Urothelium cell line (cell line): Measurements from ENCODE around the gene ARHGAP9.
"Not testable (repeated sequence)": the region's sequence is repeated elsewhere in the genome, so short reads cannot be mapped to it uniquely, and the experiment has no call there.

ENCODE experiments used
- DNase-seq: peaks from one replicate; pipeline ENCODE4 v3.0.0; 2011; ENCODE audit warnings: low spot score, mixed read lengths
- FAIRE-seq: peaks from 2 replicates; lab custom pipeline; 2011; peaks lifted over from hg19 to GRCh38; lab: Jason Lieb, UNC

The ARHGAP9 gene

DNA sequence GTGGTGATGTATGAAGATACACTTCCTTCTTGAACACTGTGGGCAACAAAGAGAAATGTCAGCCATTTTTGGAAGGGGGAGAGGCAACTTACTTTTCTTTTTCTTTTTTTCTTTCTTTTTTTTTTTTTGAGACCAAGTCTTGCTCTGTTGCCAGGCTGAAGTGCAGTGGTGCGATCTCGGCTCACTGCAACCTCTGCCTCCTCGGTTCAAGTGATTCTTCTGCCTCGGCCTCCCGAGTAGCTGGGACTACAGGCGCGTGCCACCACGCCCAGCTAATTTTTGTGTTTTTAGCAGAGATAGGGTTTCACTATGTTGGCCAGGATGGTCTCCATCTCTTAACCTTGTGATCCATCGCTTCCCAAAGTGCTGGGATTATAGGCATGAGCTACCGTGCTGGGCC lies 38.1 kb upstream of the ARHGAP9 start:
- DNase-seq, FAIRE-seq: not testable (repeated sequence)

DNA sequence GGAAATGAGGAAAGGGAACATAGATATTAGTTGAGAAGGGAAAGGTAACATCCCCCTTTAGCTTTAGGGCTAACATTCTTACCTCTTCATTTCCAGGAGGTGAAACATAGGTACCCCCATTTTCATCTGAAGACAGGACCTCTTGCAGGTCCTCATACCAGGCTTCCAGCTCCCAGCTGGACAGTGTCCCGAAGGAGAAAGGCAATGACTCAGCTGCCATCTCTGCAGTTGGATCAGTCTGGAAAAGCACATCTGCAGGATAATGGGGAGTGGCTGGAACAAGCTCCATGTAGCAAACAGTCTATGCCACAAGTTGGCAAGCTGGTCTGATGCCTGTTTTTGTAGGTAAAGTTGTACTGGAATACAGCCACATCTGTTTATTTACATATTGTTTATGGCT lies 37.5 kb upstream of the ARHGAP9 start:
- no peak for FAIRE-seq
- no peak for DNase-seq

DNA sequence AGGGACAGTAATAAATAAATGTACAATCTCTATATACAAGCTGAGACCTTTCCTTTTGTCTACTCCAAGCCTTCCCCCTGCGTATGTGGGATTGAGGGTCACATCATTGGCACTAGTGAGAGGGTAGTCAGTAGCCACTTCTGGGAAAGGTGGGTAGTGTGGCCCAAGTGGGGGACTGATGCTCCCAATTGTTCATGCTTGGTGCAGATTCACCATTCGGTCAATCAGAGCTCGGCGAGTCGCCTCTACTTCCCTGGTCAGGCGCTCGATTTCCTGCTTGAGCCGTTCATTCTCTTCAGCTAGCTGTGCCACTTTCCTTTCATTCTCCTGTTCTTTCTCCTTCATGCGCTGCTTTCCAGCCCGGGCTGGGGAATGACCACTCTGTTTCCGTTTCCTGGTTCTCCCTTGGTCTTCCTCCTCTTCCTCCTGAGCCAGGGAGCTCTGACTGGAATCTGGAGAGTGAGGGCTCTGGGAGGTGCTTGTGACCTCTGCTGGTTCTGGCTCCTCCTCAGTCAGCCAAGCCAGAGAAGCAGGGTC lies 37.0 kb upstream of the ARHGAP9 start:
- no peak for DNase-seq
- no peak for FAIRE-seq

DNA sequence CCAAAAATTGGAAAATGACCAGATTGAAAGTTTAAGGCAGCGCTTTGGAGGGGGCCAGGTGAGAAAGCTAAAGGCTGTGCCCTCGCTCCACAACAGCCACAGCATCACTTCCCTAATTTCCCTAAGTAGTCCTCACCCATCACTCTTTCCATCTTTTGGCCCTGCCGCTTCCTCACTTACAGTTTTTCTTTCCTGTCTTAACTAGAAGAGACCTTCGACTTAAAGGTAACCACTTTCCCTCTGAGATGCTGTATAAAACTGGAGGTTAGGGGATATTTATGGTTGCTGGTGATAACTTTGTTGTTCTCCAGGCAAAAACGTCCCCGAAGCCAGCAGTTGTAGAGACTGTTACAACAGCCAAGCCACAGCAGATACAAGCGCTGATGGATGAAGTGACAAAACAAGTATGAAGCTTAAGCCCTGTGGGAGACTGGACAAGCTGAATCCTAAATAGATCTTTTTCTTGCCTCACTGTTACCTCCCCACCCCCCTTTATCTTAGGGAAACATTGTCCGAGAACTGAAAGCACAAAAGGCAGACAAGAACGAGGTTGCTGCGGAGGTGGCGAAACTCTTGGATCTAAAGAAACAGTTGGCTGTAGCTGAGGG lies 36.4 kb upstream of the ARHGAP9 start:
- FAIRE-seq (no peak), DNase-seq (no peak)

DNA sequence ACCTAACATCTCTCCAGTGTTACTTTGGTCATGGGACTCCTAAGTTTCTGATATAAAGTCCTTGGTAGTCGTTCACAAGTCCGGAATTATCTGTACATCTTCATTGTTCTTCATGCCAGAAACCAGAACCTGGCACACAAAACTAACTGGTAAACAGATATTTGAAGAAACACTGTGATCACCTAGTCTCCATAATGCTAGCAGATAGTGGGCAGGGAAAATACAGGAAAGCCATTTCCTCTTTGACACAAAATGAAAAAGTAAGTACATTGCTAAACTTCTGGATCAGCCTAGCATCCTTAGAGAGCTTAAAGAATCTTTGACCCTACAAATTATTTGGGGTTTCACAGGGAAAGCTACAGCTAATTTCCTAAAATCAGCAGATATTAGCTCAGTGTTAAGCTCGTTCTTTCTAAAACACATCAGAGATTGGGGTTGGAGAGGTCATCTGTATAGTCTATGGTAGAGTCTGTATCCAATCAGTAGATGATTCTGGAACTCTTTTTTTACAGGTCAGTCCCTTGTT lies 35.8 kb upstream of the ARHGAP9 start:
- FAIRE-seq: no peak

DNA sequence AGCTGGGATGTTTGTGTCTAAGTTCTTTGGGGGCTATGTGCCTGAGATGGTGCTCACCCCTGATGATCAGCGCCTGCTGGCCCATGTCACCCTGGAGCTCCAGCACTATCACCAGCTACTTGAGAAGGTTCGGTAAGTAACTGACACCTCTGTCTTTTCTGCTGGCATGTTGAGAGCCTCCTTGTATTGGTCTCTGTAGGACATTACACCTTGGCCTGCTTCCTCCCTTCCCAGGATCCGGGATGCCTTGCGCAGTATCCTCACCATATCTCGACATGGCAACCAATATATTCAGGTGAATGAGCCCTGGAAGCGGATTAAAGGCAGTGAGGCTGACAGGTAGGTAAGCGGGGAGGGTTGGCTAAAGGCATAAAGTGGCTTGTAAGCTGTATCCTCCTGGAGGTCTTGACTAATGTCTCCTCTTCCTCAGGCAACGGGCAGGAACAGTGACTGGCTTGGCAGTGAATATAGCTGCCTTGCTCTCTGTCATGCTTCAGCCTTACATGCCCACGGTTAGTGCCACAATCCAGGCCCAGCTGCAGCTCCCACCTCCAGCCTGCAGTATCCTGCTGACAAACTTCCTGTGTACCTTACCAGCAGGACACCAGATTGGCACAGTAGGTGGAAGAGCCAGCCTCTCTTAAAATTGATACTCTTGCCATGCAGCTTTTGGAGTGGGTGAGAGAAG lies 35.2 kb upstream of the ARHGAP9 start:
- no peak for DNase-seq
- no peak for FAIRE-seq

More for the DNA sequence above, 35.8 kb upstream of the ARHGAP9 start:
- DNase-seq: no peak

DNA sequence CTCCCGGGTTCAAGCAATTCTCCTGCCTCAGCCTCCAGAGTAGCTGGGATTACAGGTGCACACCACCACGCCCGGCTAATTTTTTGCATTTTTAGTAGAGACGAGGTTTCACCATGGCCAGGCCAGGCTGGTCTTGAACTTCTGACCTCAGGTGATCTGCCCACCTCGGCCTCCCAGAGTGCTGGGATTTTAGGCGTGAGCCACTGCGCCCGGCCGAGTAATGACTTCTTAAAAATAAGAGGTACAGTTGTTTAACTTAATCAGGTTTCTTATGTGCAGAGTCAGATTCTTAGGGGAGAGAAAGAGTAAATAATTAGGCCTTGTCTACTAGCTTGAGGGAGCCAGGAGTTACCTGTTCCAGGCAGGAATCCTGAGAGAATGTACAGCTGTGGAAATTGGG lies 34.6 kb upstream of the ARHGAP9 start:
- not testable (repeated sequence) for FAIRE-seq, DNase-seq

DNA sequence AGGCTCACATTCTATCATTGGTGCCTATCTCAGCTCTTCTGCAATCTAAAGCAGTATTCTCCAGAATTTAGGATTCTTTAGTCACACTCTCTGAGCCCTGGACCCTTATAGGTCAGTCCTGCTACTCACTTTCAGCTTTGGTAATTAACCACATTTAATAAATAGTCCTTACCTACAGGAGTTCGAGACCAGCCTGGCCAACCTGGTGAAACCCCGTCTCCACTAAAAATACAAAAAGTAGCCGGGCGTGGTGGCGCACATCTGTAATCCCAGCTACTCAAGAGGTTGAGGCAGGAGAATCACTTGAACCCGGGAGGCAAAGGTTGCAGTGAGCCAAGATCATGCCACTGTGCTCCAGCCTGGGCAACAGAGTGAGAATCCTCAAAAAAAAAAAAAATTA lies 34.0 kb upstream of the ARHGAP9 start:
- FAIRE-seq: not testable (repeated sequence)

DNA sequence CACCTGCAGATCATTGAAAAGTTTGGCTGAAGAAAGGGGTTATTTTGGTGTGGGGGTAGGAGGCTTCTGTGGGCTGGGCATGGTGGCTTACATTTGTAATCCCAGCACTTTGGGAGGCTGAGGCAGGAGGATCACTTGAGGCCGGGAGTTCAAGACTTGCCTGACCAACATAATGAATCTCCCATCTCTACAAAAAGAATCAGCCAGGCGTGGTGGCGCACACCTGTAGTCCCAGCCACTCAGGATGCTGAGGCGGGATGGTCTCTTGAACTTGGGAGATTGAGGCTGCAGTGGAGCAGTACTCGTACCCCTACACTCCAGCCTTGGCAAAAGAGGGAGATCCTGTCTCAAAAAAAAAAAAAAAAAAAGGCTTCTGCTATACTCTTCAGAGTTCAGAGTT lies 33.6 kb upstream of the ARHGAP9 start:
- FAIRE-seq: no peak
- no peak for DNase-seq

More for the DNA sequence above, 34.0 kb upstream of the ARHGAP9 start:
- DNase-seq: not testable (repeated sequence)

DNA sequence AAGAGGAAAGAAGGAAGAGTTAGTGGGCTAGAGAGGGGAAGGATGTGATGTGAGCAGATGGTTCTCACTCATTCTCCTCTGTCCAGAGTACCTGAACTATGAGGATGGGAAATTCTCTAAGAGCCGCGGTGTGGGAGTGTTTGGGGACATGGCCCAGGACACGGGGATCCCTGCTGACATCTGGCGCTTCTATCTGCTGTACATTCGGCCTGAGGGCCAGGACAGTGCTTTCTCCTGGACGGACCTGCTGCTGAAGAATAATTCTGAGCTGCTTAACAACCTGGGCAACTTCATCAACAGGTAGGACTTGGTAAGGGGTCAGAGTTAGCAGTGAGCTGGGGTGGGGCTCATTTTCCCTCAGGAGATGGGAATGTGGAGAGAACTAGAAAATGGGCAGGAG lies 33.0 kb upstream of the ARHGAP9 start:
- DNase-seq (no peak), FAIRE-seq (no peak)

DNA sequence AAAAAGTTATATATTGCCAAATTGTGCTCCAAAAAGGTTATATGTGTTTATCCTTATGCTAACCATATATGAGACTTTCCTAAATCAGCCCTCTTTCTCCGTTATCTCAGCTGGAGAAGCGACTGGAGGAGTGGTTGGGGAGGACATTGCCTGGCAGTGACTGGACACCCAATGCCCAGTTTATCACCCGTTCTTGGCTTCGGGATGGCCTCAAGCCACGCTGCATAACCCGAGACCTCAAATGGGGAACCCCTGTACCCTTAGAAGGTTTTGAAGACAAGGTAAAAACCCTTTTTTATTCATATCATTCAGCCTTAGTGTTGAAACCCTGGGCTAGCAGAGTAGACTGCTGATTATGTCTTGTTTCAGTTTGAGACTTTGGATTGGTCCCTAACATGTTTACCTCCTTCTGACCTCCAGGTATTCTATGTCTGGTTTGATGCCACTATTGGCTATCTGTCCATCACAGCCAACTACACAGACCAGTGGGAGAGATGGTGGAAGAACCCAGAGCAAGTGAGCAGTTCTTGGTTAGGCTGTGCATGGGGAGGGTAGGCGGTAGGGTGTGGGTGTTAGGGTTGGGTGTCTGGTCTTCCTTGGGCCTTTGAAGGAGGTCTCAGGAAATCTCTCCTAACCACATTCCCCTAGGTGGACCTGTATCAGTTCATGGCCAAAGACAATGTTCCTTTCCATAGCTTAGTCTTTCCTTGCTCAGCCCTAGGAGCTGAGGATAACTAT lies 32.1 kb upstream of the ARHGAP9 start:
- DNase-seq (no peak), FAIRE-seq (no peak)

DNA sequence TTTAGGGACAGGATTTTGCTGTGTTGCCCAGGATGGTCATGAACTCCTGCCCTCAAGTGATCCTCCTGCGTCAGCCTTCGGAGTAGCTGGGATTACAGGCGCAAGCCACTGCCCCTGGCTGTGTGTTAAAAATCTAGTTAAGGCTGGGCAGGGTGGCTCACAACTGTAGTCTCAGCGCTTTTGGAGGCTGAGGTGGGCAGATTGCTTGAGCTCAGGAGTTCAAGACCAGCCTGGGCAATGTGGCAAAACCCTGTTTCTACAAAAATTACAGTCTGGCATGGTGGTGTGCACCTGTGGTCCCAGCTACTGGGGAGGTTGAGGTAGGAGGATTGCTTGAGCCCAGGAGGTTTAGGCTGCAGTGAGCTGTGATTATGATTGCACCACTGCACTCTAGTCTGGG lies 31.5 kb upstream of the ARHGAP9 start:
- FAIRE-seq (no peak), DNase-seq (no peak)

DNA sequence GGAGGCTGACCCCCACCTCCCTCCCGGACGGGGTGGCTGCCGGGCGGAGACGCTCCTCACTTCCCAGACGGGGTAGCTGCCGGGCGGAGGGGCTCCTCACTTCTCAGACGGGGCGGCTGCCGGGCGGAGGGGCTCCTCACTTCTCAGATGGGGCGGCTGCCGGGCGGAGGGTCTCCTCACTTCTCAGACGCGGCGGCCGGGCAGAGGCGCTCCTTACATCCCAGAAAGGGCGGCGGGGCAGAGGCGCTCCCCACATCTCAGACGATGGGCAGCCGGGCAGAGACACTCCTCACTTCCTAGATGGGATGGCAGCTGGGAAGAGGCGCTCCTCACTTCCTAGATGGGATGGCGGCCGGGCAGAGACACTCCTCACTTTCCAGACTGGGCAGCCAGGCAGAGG lies 28.1 kb upstream of the ARHGAP9 start:
- FAIRE-seq, DNase-seq: not testable (repeated sequence)

DNA sequence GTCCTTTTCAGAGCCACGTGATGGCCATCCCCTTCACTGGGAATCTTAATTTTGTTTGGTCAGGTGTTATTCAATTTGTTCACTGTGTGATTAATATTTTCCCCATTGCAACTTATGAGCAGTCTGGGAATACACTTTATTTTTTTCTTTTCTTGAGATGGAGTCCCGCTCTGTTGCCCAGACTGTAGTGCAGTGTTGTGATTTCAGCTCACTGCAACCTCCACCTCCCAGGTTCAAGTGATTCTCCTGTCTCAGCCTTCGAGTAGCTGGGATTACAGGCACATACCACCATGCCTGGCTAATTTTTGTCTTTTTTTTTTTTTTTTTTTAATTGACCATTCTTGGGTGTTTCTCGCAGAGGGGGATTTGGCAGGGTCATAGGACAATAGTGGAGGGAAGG lies 26.9 kb upstream of the ARHGAP9 start:
- not testable (repeated sequence) for FAIRE-seq, DNase-seq

DNA sequence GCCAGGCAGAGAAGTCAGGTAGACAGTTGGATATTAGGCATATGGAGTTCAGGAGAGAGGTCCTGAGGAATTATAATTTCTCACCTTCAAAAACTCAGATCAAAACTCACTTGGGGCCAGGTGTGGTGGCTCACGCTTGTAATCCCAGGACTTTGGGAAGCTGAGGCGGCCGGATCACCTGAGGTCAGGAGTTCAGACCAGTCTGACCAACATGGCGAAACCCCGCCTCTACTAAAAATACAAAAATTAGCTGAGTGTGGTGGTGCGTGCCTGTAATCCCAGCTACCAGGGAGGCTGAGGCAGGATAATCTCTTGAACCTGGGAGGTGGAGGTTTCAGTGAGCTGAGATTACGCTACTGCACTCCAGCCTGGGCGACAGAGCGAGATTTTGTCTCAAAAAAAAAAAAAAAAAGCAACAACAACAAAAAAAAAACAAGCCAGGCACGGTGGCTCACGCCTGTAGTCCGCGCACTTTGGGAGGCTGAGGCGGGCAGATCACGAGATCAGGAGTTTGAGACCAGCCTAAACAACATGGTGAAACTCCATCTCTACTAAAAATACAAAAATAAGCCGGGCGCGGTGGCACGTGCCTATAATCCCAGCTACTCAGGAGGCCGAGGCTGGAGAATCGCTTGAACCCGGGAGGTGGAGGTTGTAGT lies 22.8 kb upstream of the ARHGAP9 start:
- not testable (repeated sequence) for DNase-seq

DNA sequence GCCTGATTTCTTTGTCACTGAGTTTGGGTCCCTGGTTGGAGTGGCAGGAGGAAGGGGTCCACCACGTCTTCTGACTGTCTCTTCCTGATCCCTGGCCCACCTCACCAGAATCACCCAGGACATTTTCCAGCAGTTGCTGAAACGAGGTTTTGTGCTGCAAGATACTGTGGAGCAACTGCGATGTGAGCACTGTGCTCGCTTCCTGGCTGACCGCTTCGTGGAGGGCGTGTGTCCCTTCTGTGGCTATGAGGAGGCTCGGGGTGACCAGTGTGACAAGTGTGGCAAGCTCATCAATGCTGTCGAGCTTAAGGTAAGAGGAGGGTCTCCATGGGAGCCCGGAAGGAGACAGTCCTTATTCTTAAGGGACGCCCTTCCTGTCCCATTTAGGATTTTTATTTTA lies 20.5 kb upstream of the ARHGAP9 start:
- FAIRE-seq (no peak), DNase-seq (no peak)

More for the DNA sequence above, 22.8 kb upstream of the ARHGAP9 start:
- FAIRE-seq: not testable (repeated sequence)

DNA sequence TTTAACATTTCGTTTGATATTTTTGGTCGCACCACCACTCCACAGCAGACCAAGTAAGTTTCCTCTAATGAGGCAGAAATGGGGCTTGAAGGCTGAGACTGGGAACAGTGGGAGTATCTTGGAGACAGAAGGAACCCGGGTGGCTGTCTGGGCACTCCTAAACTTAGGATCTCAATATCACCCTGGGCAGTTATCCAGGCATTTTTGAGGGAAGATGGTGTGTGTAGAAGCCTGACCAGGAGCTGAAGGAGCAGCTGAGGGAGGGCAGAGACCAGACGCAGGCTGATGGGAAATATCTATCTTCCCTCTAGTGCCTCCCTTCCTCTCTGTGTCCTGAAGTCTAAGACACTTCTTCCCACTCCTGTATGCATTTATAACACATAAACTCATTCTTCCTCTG lies 18.9 kb upstream of the ARHGAP9 start:
- DNase-seq (no peak), FAIRE-seq (no peak)

DNA sequence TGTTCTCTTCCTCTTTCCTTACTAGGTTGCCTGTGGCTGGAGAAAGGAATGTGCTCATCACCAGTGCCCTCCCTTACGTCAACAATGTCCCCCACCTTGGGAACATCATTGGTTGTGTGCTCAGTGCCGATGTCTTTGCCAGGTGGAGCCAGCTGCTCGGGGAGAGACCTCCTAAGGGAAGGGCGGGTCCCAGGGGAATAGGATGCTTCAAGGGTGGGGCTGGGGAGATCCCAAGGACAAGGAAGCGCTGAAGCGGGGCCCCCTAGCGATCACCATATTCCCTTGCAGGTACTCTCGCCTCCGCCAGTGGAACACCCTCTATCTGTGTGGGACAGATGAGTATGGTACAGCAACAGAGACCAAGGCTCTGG lies 18.5 kb upstream of the ARHGAP9 start:
- no peak for DNase-seq
- FAIRE-seq: no peak

DNA sequence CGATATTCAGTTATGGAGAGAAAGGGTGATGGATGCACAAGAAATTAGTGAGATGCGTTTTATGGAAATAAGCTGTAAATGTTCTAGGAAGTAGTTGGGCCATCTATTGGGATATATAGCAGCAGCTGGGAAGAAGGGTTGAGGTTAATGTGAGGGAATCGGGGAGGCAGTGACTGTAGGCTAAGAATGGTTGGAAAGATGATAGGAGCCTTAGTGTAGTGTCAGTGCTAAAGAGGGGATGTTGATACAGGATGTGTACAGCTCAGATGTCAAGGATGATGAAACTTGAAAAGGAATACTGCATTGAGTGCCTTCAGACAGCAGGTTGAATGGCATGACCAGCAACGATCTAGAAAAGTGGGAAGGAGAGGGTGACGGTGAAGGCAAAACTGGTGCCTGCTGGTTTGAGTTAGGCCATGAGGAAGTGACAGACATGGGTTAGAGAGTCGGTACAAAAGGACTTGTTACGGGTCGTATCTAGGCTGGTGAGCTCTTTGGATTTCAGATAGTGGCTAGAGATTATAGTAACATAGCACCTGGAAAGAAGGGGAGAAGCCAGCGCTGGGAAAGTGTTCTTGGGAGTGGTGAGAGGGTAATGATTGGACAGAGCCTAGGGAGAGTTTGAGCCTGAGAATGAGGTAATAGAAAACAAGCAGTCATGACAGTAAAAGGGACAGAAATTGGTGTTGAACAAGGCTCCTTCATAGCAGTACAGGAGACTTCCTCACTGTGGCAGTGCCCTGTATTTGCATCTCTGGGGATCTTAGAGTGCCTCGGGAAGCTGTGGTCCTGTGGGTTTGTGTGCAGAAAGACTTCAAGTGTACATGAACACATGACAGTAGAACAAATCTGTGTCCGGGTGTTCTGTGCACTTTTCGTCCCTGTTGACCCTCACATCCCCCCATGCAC lies 17.8 kb upstream of the ARHGAP9 start:
- no peak for FAIRE-seq
- DNase-seq: no peak

DNA sequence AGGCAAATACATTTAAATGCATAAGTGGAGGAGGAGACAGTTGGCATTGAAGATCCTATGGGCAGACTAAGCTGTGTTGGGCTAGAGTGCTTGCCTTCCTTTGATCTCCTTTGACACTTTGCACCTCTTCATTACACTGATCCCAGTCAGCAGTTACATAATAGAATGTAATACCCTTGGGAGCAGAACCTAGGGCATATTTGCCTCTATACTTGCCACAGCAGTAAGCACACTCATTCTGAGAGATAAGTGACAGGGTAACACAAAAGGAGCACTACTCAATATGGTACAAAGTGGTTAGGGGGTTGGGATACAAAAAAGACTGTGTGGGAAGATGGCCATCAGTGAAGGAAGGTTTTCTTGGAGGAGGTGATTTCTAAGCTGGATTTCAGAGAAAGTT lies 17.2 kb upstream of the ARHGAP9 start:
- DNase-seq (no peak), FAIRE-seq (no peak)
